IMR-90 (cell line): ENCODE measurements around the gene UACA.

Source experiments
- CEBPB ChIP-seq: IDR thresholded peaks from 2 replicates; pipeline ENCODE4 v1.6.1; 2012; ENCODE audit warnings: low read depth, low read length, improper control_type of control experiment
- CHD1 ChIP-seq: IDR thresholded peaks from 2 replicates; pipeline ENCODE4 v1.6.1; 2012; ENCODE audit warnings: low read depth, low read length, improper control_type of control experiment
- MXI1 ChIP-seq: IDR thresholded peaks from 2 replicates; pipeline ENCODE4 v1.6.1; 2012; ENCODE audit warnings: low read depth, mild to moderate bottlenecking, low read length, moderate library complexity, borderline replicate concordance
- POLR2A ChIP-seq: IDR thresholded peaks from 2 replicates; pipeline ENCODE4 v1.6.1; 2012; ENCODE audit warnings: mild to moderate bottlenecking, low read depth, low read length
- RAD21 ChIP-seq: IDR thresholded peaks from 2 replicates; pipeline ENCODE4 v1.6.1; 2012; ENCODE audit warnings: low read length, improper control_type of control experiment
- RFX5 ChIP-seq: IDR thresholded peaks from 2 replicates; pipeline ENCODE4 v1.8.0; 2012; ENCODE audit warnings: low read depth, mild to moderate bottlenecking, low read length, moderate library complexity
- SMC3 ChIP-seq: fragments of 150-350 bp; IDR thresholded peaks from 2 replicates; pipeline ENCODE4 v1.6.1; 2016; ENCODE audit warnings: low read depth, mild to moderate bottlenecking, antibody characterized with exemption, low read length, moderate library complexity
- TF ChIP-seq, protein P1 (sequence below): conservative IDR thresholded peaks from 2 replicates; pipeline ENCODE4 v1.5.1; 2012; ENCODE audit warnings: mild to moderate bottlenecking, low read depth, low read length, improper control_type of control experiment
- TF ChIP-seq, protein P2 (sequence below): fragments of 150-350 bp; IDR thresholded peaks from 2 replicates; pipeline ENCODE4 v1.6.1; 2016; ENCODE audit warnings: low read depth, mild to moderate bottlenecking, low read length, moderate library complexity, borderline replicate concordance
- TF ChIP-seq, protein P3 (sequence below): fragments of 150-350 bp; IDR thresholded peaks from 2 replicates; pipeline ENCODE4 v1.6.1; 2017; ENCODE audit warnings: mild to moderate bottlenecking, antibody characterized with exemption, low read length, low read depth

DNA sequence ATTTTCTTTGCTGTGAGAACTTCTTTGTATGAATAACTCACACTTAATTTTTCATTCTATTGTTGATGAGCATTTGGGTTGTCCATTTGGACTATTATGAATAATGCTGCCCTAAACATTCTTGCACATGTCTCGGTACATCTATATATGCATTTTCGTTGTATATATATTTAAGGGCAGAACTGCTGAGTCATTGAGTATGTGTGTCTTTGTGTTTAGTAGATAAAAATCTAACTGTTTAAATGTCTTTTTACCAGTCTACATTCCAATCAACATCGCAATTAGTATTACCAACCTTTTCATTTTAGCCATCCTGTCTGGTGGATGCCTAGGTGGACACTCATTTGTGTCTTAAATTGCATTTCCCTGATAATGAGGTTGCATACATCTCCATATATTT lies 144.4 kb downstream of the UACA start:
- TF ChIP-seq, protein P1, sequence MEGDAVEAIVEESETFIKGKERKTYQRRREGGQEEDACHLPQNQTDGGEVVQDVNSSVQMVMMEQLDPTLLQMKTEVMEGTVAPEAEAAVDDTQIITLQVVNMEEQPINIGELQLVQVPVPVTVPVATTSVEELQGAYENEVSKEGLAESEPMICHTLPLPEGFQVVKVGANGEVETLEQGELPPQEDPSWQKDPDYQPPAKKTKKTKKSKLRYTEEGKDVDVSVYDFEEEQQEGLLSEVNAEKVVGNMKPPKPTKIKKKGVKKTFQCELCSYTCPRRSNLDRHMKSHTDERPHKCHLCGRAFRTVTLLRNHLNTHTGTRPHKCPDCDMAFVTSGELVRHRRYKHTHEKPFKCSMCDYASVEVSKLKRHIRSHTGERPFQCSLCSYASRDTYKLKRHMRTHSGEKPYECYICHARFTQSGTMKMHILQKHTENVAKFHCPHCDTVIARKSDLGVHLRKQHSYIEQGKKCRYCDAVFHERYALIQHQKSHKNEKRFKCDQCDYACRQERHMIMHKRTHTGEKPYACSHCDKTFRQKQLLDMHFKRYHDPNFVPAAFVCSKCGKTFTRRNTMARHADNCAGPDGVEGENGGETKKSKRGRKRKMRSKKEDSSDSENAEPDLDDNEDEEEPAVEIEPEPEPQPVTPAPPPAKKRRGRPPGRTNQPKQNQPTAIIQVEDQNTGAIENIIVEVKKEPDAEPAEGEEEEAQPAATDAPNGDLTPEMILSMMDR, result no peak
- TF ChIP-seq RAD21, result no peak
- no peak for TF ChIP-seq MXI1
- no peak for TF ChIP-seq POLR2A
- TF ChIP-seq, protein P2, sequence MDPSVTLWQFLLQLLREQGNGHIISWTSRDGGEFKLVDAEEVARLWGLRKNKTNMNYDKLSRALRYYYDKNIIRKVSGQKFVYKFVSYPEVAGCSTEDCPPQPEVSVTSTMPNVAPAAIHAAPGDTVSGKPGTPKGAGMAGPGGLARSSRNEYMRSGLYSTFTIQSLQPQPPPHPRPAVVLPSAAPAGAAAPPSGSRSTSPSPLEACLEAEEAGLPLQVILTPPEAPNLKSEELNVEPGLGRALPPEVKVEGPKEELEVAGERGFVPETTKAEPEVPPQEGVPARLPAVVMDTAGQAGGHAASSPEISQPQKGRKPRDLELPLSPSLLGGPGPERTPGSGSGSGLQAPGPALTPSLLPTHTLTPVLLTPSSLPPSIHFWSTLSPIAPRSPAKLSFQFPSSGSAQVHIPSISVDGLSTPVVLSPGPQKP, result no peak
- no peak for TF ChIP-seq SMC3
- TF ChIP-seq, protein P3, sequence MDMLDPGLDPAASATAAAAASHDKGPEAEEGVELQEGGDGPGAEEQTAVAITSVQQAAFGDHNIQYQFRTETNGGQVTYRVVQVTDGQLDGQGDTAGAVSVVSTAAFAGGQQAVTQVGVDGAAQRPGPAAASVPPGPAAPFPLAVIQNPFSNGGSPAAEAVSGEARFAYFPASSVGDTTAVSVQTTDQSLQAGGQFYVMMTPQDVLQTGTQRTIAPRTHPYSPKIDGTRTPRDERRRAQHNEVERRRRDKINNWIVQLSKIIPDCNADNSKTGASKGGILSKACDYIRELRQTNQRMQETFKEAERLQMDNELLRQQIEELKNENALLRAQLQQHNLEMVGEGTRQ, result no peak
- no peak for TF ChIP-seq CEBPB
- TF ChIP-seq CHD1, result no peak
- TF ChIP-seq RFX5, result no peak
